HepG2 (cell line): ENCODE measurements around the gene MAML1. TPM values are rescaled to one million over a fixed set of nuclear protein-coding genes. Genes with fewer than 3 reads are reported as not detected.

Source experiments
- CBX1 ChIP-seq: IDR thresholded peaks from one replicate; pipeline ENCODE4 v1.6.1; 2016; ENCODE audit warnings: antibody characterized with exemption, low read depth
- DRAP1 ChIP-seq: IDR thresholded peaks from 2 replicates; pipeline ENCODE4 v1.6.1; 2016; ENCODE audit warnings: missing genetic modification reagents, missing compliant biosample characterization
- GMEB2 ChIP-seq: IDR thresholded peaks from 2 replicates; pipeline ENCODE4 v1.6.1; 2016; ENCODE audit warnings: missing biosample characterization, missing genetic modification reagents, low read depth
- ISX ChIP-seq: sonication (generic); formaldehyde crosslinking; conservative IDR thresholded peaks from 2 replicates; pipeline ENCODE4 v1.5.0; 2020; ENCODE audit warnings: missing genetic modification reagents
- MAFG ChIP-seq: sonication (generic); formaldehyde crosslinking; IDR thresholded peaks from 2 replicates; pipeline ENCODE4 v1.5.1; 2020; ENCODE audit warnings: mild to moderate bottlenecking, missing genetic modification reagents
- MLXIP ChIP-seq: sonication (generic); formaldehyde crosslinking; IDR thresholded peaks from 2 replicates; pipeline ENCODE4 v1.9.0; 2021; ENCODE audit warnings: missing genetic modification reagents, borderline replicate concordance
- MNT ChIP-seq: fragments of 450-650 bp; IDR thresholded peaks from 2 replicates; pipeline ENCODE4 v1.6.1; 2016
- TAF15 ChIP-seq: fragments of 200-400 bp; formaldehyde crosslinking; IDR thresholded peaks from one replicate; pipeline ENCODE4 v1.6.1; 2018; ENCODE audit warnings: mild to moderate bottlenecking, low read depth, low read length; ENCODE audit not compliant: poor library complexity, severe bottlenecking
- TRIM22 ChIP-seq: fragments of 450-650 bp; IDR thresholded peaks from 2 replicates; pipeline ENCODE4 v1.6.1; 2017
- YEATS4 ChIP-seq: sonication (generic); formaldehyde crosslinking; IDR thresholded peaks from 2 replicates; pipeline ENCODE4 v1.4.0; 2020; ENCODE audit warnings: missing genetic modification reagents, borderline replicate concordance
- ZFP90 ChIP-seq: sonication (generic); formaldehyde crosslinking; IDR thresholded peaks from 2 replicates; pipeline ENCODE4 v1.8.0; 2022; ENCODE audit warnings: missing genetic modification reagents, mild to moderate bottlenecking, inconsistent platforms, borderline replicate concordance
- ZFX ChIP-seq: sonication (generic); formaldehyde crosslinking; IDR thresholded peaks from 2 replicates; pipeline ENCODE4 v1.4.0; 2020; ENCODE audit warnings: mild to moderate bottlenecking, low read depth, missing genetic modification reagents, moderate library complexity
- ZFYVE20 ChIP-seq: sonication (generic); formaldehyde crosslinking; IDR thresholded peaks from 2 replicates; pipeline ENCODE4 v1.8.0; 2023; ENCODE audit warnings: low read depth, mild to moderate bottlenecking, moderate library complexity, missing genetic modification reagents, borderline replicate concordance
- ZMYM4 ChIP-seq: sonication (generic); formaldehyde crosslinking; IDR thresholded peaks from 2 replicates; pipeline ENCODE4 v1.8.1; 2023; ENCODE audit warnings: mild to moderate bottlenecking, missing genetic modification reagents
- ZNF224 ChIP-seq: sonication (generic); formaldehyde crosslinking; IDR thresholded peaks from 2 replicates; pipeline ENCODE4 v1.5.0; 2020; ENCODE audit warnings: mild to moderate bottlenecking, missing genetic modification reagents
- ZNF605 ChIP-seq: sonication (generic); formaldehyde crosslinking; IDR thresholded peaks from 2 replicates; pipeline ENCODE4 v1.8.0; 2022; ENCODE audit warnings: mild to moderate bottlenecking, missing genetic modification reagents
- ZNF687 ChIP-seq: sonication (generic); formaldehyde crosslinking; IDR thresholded peaks from 2 replicates; pipeline ENCODE4 v1.5.1; 2020; ENCODE audit warnings: mild to moderate bottlenecking, missing genetic modification reagents, moderate library complexity
- ZNF777 ChIP-seq: sonication (generic); formaldehyde crosslinking; IDR thresholded peaks from 2 replicates; pipeline ENCODE4 v1.4.0; 2020; ENCODE audit warnings: missing genetic modification reagents
- polyA plus RNA-seq, 8 experiments: library from polyadenylated mRNA; depleted of rRNA in 3 of 8; stranded (reverse) in 7 of 8; unstranded in 1 of 8; fragments of >200 nt; fragmentation: Illumina TruSeq in 4 of 8; extraction: Trizol in 4 of 8; gene quantifications; 2 replicates each; pipeline versions ENCODE4 v1.2.1 to v1.2.3, GENCODE V29; 2011 to 2016; ENCODE audit warnings: low read depth in 4 of 8, missing spikeins in 1 of 8, mixed read lengths in 1 of 8; ENCODE audit not compliant: insufficient read depth in 1 of 8
- total RNA-seq, 5 experiments: library from RNA; depleted of rRNA; stranded (reverse); fragments of >200 nt; fragmentation: Illumina TruSeq; extraction: Trizol; gene quantifications; 2 replicates each; pipeline ENCODE4 v1.2.3, GENCODE V29; 2016; ENCODE audit warnings: low read depth in 1 of 5

MAML1 gene
- total and polyA plus RNA-seq, 2 of the 13 experiments (the other 11 are each of a cell fraction or from before 2014, with no cell fraction given), result 10.0 to 10.8 TPM

GRCh38 chr5:179732412-179732917 lies at the start of gene MAML1 (continued):
- peak; percentile 57 for TF ChIP-seq ZNF687 (CRISPR knock-in tag)
- TF ChIP-seq ZFP90 (CRISPR knock-in tag), result no peak
- TF ChIP-seq TAF15, result peak; percentile 86
- no peak for TF ChIP-seq CBX1
- TF ChIP-seq ZNF777 (CRISPR knock-in tag), result no peak
- TF ChIP-seq TRIM22, result no peak
- TF ChIP-seq DRAP1 (CRISPR knock-in tag), result peak; percentile 98
- TF ChIP-seq ZFYVE20, result no peak
- 0 out of 2 replicates have a peak, but pooled peaks have one; percentile 18 for TF ChIP-seq MNT
- TF ChIP-seq MAFG (CRISPR knock-in tag), result no peak
- peak; percentile 34; the same call in 1 of the 2 replicates for TF ChIP-seq ZMYM4 (CRISPR knock-in tag)
- TF ChIP-seq ZFX (CRISPR knock-in tag), result peak; percentile 69
- TF ChIP-seq ZNF605 (CRISPR knock-in tag), result peak; percentile 28; the same call in 1 of the 2 replicates
- TF ChIP-seq GMEB2 (CRISPR knock-in tag), result peak; percentile 90
- TF ChIP-seq ISX, result no peak
- no peak for TF ChIP-seq YEATS4 (CRISPR knock-in tag)
- no peak for TF ChIP-seq ZNF224 (CRISPR knock-in tag)
- no peak for TF ChIP-seq MLXIP (CRISPR knock-in tag)
